SK-N-SH (cell line): ENCODE results near the gene ANAPC4. TPM values are rescaled to one million over a fixed set of nuclear protein-coding genes. Genes with fewer than 3 reads are reported as not detected.

ENCODE experiments used
- CTCF ChIA-PET: fragments of 300-600, 350-600 bp; formaldehyde crosslinking; extraction: SDS; loops from one replicate; lab custom pipeline; 2021; lab: Yijun Ruan, JAX
- POLR2A ChIA-PET: fragments of 350-600 bp; sonication (Branson Sonifier 250); formaldehyde crosslinking; extraction: SDS; loops from one replicate; lab custom pipeline; 2020; ENCODE audit warnings: antibody characterized with exemption, inconsistent platforms; lab: Yijun Ruan, JAX
- DNase-seq: peaks from one replicate; pipeline ENCODE4 v3.0.0; 2012
- H2AFZ ChIP-seq: fragments of 200-600 bp; sonication (generic); 2 replicates; pipeline ENCODE4 v1.8.1; 2016; ENCODE audit warnings: antibody characterized with exemption, mild to moderate bottlenecking, low read depth
- H3F3A ChIP-seq: fragments of 200-600 bp; sonication (generic); replicated peaks from 2 replicates; pipeline ENCODE3; 2016; ENCODE audit warnings: antibody characterized with exemption, mild to moderate bottlenecking; ENCODE audit not compliant: insufficient read depth
- H3K27ac ChIP-seq, 2 experiments: fragments of 200-500 bp in 1 of 2; fragments of 200-600 bp in 1 of 2; sonication (Bioruptor generic) in 1 of 2; sonication (generic), shearing (Covaris generic) in 1 of 2; 2 replicates each; pipeline versions ENCODE4 v1.5.1 to v1.6.1; 2014 to 2016; ENCODE audit warnings: low read depth in 2 of 2, inconsistent platforms in 1 of 2, low read length in 1 of 2, mild to moderate bottlenecking in 1 of 2, mixed read lengths in 1 of 2
- H3K27me3 ChIP-seq: fragments of 200-600 bp; sonication (generic), shearing (Covaris generic); 2 replicates; pipeline ENCODE4 v1.6.1; 2016; ENCODE audit warnings: mixed run types; ENCODE audit not compliant: insufficient read depth
- H3K36me3 ChIP-seq, 2 experiments: fragments of 200-500 bp in 1 of 2; fragments of 200-600 bp in 1 of 2; sonication (Bioruptor generic) in 1 of 2; sonication (generic) in 1 of 2; replicated peaks in 1 of 2; 2 replicates each; pipeline versions ENCODE3 to v1.5.1; 2014 to 2016; ENCODE audit warnings: low read length in 1 of 2, mild to moderate bottlenecking in 1 of 2; ENCODE audit not compliant: insufficient read depth in 2 of 2, control insufficient read depth in 1 of 2
- H3K4me1 ChIP-seq, 2 experiments: fragments of 200-500 bp in 1 of 2; fragments of 200-600 bp in 1 of 2; sonication (Bioruptor generic) in 1 of 2; sonication (generic), shearing (Covaris generic) in 1 of 2; 2 replicates each; pipeline versions ENCODE4 v1.5.1 to v1.6.1; 2014 to 2016; ENCODE audit warnings: low read depth in 1 of 2, low read length in 1 of 2, mixed run types in 1 of 2; ENCODE audit not compliant: insufficient read depth in 2 of 2, control insufficient read depth in 1 of 2
- H3K4me2 ChIP-seq: fragments of 200-600 bp; sonication (generic), shearing (Covaris generic); 2 replicates; pipeline ENCODE4 v1.6.1; 2017; ENCODE audit warnings: mixed run types
- H3K4me3 ChIP-seq, 2 experiments: fragments of 200-500 bp in 1 of 2; fragments of 200-600 bp in 1 of 2; sonication (Bioruptor generic) in 1 of 2; sonication (generic), shearing (Covaris generic) in 1 of 2; 2 replicates each; pipeline versions ENCODE4 v1.5.1 to v1.8.1; 2014 to 2016; ENCODE audit warnings: low read depth in 2 of 2, inconsistent platforms in 1 of 2, low read length in 1 of 2, mild to moderate bottlenecking in 1 of 2, mixed read lengths in 1 of 2, moderate library complexity in 1 of 2
- H3K79me2 ChIP-seq: fragments of 200-600 bp; sonication (generic); 2 replicates; pipeline ENCODE4 v1.8.1; 2017; ENCODE audit warnings: mild to moderate bottlenecking; ENCODE audit not compliant: insufficient read depth
- H3K9ac ChIP-seq: fragments of 200-600 bp; sonication (generic); 2 replicates; pipeline ENCODE4 v1.6.1; 2017; ENCODE audit warnings: mixed run types
- H3K9me2 ChIP-seq: fragments of 200-600 bp; sonication (generic); 2 replicates; pipeline ENCODE4 v1.6.1; 2017; ENCODE audit warnings: mixed run types
- H3K9me3 ChIP-seq: fragments of 200-600 bp; sonication (generic); 2 replicates; pipeline ENCODE4 v1.6.1; 2017; ENCODE audit warnings: mixed run types, mild to moderate bottlenecking, moderate library complexity
- H4K20me1 ChIP-seq: fragments of 200-600 bp; sonication (generic); 2 replicates; pipeline ENCODE4 v1.6.1; 2017; ENCODE audit warnings: mild to moderate bottlenecking, mixed run types; ENCODE audit not compliant: insufficient read depth
- ELF1 ChIP-seq: IDR thresholded peaks from 2 replicates; pipeline ENCODE4 v1.4.0; 2012
- EP300 ChIP-seq, 2 experiments: IDR thresholded peaks; 2 replicates each; pipeline versions ENCODE4 v1.4.0 to v1.6.1; 2012; ENCODE audit warnings: borderline replicate concordance in 1 of 2, low read depth in 1 of 2, low read length in 1 of 2
- EZH2phosphoT487 ChIP-seq: fragments of 200-600 bp; sonication (generic); IDR thresholded peaks from 2 replicates; pipeline ENCODE4 v1.6.1; 2017; ENCODE audit warnings: low read depth, mixed run types, mild to moderate bottlenecking, antibody characterized with exemption, moderate library complexity, borderline replicate concordance
- FOSL2 ChIP-seq: IDR thresholded peaks from 2 replicates; pipeline ENCODE4 v1.4.0; 2012; ENCODE audit warnings: low read depth, mild to moderate bottlenecking, moderate library complexity, borderline replicate concordance
- FOXJ3 ChIP-seq: sonication (generic); formaldehyde crosslinking; IDR thresholded peaks from 2 replicates; pipeline ENCODE4 v1.5.1; 2020; ENCODE audit warnings: mild to moderate bottlenecking, missing genetic modification reagents
- GABPA ChIP-seq: IDR thresholded peaks from 2 replicates; pipeline ENCODE4 v1.4.0; 2012; ENCODE audit warnings: low read depth, mild to moderate bottlenecking
- GATA2 ChIP-seq: sonication (generic); formaldehyde crosslinking; IDR thresholded peaks from 2 replicates; pipeline ENCODE4 v1.5.0; 2020; ENCODE audit warnings: mild to moderate bottlenecking, missing genetic modification reagents
- JUND ChIP-seq: IDR thresholded peaks from 2 replicates; pipeline ENCODE4 v1.4.0; 2012
- MAX ChIP-seq: IDR thresholded peaks from 2 replicates; pipeline ENCODE4 v1.4.0; 2012; ENCODE audit warnings: low read depth
- MEF2A ChIP-seq: IDR thresholded peaks from 2 replicates; pipeline ENCODE4 v1.4.0; 2012; ENCODE audit warnings: low read depth, borderline replicate concordance
- MXI1 ChIP-seq: IDR thresholded peaks from 2 replicates; pipeline ENCODE4 v1.6.1; 2012; ENCODE audit warnings: mild to moderate bottlenecking, low read depth, low read length, improper control_type of control experiment
- NFIC ChIP-seq: IDR thresholded peaks from 2 replicates; pipeline ENCODE4 v1.4.0; 2012; ENCODE audit warnings: borderline replicate concordance
- POLR2AphosphoS5 ChIP-seq: IDR thresholded peaks from 2 replicates; pipeline ENCODE4 v1.6.1; 2012; ENCODE audit warnings: low read depth, low read length
- RAD21 ChIP-seq: IDR thresholded peaks from 2 replicates; pipeline ENCODE4 v1.6.1; 2012; ENCODE audit warnings: mild to moderate bottlenecking, low read length
- RFX5 ChIP-seq: IDR thresholded peaks from 2 replicates; pipeline ENCODE4 v1.6.1; 2012; ENCODE audit warnings: mild to moderate bottlenecking, improper control_type of control experiment, low read length
- RXRA ChIP-seq: IDR thresholded peaks from 2 replicates; pipeline ENCODE4 v1.4.0; 2012; ENCODE audit warnings: low read depth, mild to moderate bottlenecking, borderline replicate concordance
- SIN3A ChIP-seq: IDR thresholded peaks from 2 replicates; pipeline ENCODE4 v1.6.1; 2012; ENCODE audit warnings: low read depth, mild to moderate bottlenecking, low read length, moderate library complexity, borderline replicate concordance
- TAF1 ChIP-seq: IDR thresholded peaks from 2 replicates; pipeline ENCODE4 v1.6.1; 2012; ENCODE audit warnings: low read depth, mild to moderate bottlenecking, low read length, moderate library complexity, borderline replicate concordance
- TEAD4 ChIP-seq: IDR thresholded peaks from 2 replicates; pipeline ENCODE4 v1.4.0; 2012; ENCODE audit warnings: mild to moderate bottlenecking, borderline replicate concordance; ENCODE audit not compliant: insufficient read depth
- USF1 ChIP-seq: IDR thresholded peaks from 2 replicates; pipeline ENCODE4 v1.4.0; 2012; ENCODE audit warnings: low read depth, borderline replicate concordance
- YY1 ChIP-seq: IDR thresholded peaks from 2 replicates; pipeline ENCODE4 v1.4.0; 2012; ENCODE audit warnings: low read depth, mild to moderate bottlenecking
- ZBTB33 ChIP-seq: IDR thresholded peaks from 2 replicates; pipeline ENCODE4 v1.4.0; 2012; ENCODE audit warnings: low read depth, borderline replicate concordance
- WGBS: methylation state at CpG from one replicate; pipeline ENCODE4 v1.1.6; 2017; ENCODE audit warnings: low lambda C conversion rate; 5-methylcytosine and 5-hydroxymethylcytosine counted together
- polyA plus RNA-seq, 3 experiments: library from polyadenylated mRNA; depleted of rRNA; stranded (reverse); fragments of >200 nt; gene quantifications; 2 replicates each; pipeline ENCODE4 v1.2.3, GENCODE V29; 2012
- TF ChIP-seq, protein P1 (sequence below): fragments of 200-600 bp; sonication (generic); IDR thresholded peaks from 2 replicates; pipeline ENCODE4 v1.6.1; 2017; ENCODE audit warnings: antibody characterized with exemption, mild to moderate bottlenecking, moderate library complexity

The ANAPC4 gene
- polyA plus RNA-seq, 1 of the 3 experiments (the other 2 are of a cell fraction) = 7.7 TPM

DNA sequence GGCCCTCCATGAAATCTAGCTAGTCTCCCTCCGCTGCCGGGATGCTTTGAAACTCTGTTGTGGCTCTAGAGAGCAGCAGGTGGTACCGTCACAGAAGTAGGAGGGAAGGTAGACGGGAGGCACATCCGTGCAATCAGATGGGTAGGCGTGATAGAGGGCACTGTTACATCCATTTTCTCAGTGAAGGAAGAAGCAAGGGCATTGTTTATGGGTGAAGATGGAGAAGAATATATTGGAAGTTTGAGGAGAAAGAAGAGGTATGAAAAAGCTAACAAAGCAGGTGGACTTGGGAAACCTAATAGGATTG, 1.3 kb downstream of the ANAPC4 start:
- no peaks in the 10 kb centered on the region for H3K9me2 ChIP-seq
- H3K79me2 ChIP-seq = peaks cover 30% of the 10 kb centered on the region
- H3F3A ChIP-seq = peaks cover 17% of the 10 kb centered on the region
- no peaks in the 10 kb centered on the region for H3K27me3 ChIP-seq
- H3K36me3 ChIP-seq = peaks cover 19 to 21% of the 10 kb centered on the region in 2 experiments
- H3K4me1 ChIP-seq = peaks cover 0 to 15% of the 10 kb centered on the region in 2 experiments; a peak in 2 of 4 replicates
- no peaks in the 10 kb centered on the region for H3K9me3 ChIP-seq
- TF ChIP-seq TAF1 = no peak
- no peak for TF ChIP-seq GATA2
- TF ChIP-seq POLR2AphosphoS5 = no peak
- no peak for TF ChIP-seq MEF2A
- TF ChIP-seq MXI1 = no peak
- TF ChIP-seq SIN3A = no peak
- no peak for TF ChIP-seq RFX5
- TF ChIP-seq GABPA = no peak
- TF ChIP-seq RXRA = no peak
- TF ChIP-seq, protein P1, sequence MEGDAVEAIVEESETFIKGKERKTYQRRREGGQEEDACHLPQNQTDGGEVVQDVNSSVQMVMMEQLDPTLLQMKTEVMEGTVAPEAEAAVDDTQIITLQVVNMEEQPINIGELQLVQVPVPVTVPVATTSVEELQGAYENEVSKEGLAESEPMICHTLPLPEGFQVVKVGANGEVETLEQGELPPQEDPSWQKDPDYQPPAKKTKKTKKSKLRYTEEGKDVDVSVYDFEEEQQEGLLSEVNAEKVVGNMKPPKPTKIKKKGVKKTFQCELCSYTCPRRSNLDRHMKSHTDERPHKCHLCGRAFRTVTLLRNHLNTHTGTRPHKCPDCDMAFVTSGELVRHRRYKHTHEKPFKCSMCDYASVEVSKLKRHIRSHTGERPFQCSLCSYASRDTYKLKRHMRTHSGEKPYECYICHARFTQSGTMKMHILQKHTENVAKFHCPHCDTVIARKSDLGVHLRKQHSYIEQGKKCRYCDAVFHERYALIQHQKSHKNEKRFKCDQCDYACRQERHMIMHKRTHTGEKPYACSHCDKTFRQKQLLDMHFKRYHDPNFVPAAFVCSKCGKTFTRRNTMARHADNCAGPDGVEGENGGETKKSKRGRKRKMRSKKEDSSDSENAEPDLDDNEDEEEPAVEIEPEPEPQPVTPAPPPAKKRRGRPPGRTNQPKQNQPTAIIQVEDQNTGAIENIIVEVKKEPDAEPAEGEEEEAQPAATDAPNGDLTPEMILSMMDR = no peak
- TF ChIP-seq ELF1 = no peak
- TF ChIP-seq FOSL2 = no peak
- TF ChIP-seq TEAD4 = no peak
- TF ChIP-seq NFIC = no peak
- TF ChIP-seq RAD21 = no peak
- no peak for TF ChIP-seq EP300 (IDR thresholded peaks at IDR 0.05; ENCODE audit: borderline replicate concordance in 1 of 2, low read depth in 1 of 2, low read length in 1 of 2)
- TF ChIP-seq YY1 = no peak
- no peak for DNase-seq
- H3K27ac ChIP-seq = no peak overlapping the region
- H2AFZ ChIP-seq = no peak overlapping the region
- H4K20me1 ChIP-seq = no peaks in the 10 kb centered on the region
- CTCF ChIA-PET = interaction anchor here (0.8 to 2.3 kb wide), 3 partner anchors 10 to 66 kb away, joined by 3 to 14 read pairs (median 4); partner anchors contain the start of gene ZCCHC4
- 96% methylated on average over 6 of the region's 6 CpGs for WGBS
- peak overlapping the region; percentile 77 for H3K4me2 ChIP-seq
- no peak overlapping the region for H3K9ac ChIP-seq
- POLR2A ChIA-PET = no interaction called here
- peak overlapping the region; percentile 71 to 95; a peak in 3 of 4 replicates for H3K4me3 ChIP-seq

GRCh38 chr4:25379591-25379990, 2.5 kb downstream of the ANAPC4 start:
- Histone ChIP-seq H3K9me3 (no peaks in the 10 kb centered on the region), H3K4me1 (peaks cover 0 to 15% of the 10 kb centered on the region in 2 experiments; a peak in 2 of 4 replicates), H3K9me2 (no peaks in the 10 kb centered on the region), H3F3A (peaks cover 17% of the 10 kb centered on the region), H3K27me3 (no peaks in the 10 kb centered on the region), H3K27ac (no peak overlapping the region), H2AFZ (no peak overlapping the region), H3K79me2 (peaks cover 30% of the 10 kb centered on the region), H3K36me3 (peaks cover 24 to 32% of the 10 kb centered on the region in 2 experiments), H3K4me2 (no peak overlapping the region), H3K4me3 (no peak overlapping the region), H3K9ac (no peak overlapping the region), H4K20me1 (no peaks in the 10 kb centered on the region)
- TF ChIP-seq TEAD4 (no peak), FOXJ3 (CRISPR knock-in tag) (no peak), ZBTB33 (no peak), JUND (no peak), EZH2phosphoT487 (no peak), SIN3A (no peak), ELF1 (no peak), GATA2 (no peak), RXRA (no peak), USF1 (no peak), MAX (no peak), MXI1 (no peak), YY1 (no peak)
- 91% methylated on average over 2 of the region's 2 CpGs for WGBS
- no peak for DNase-seq
- POLR2A ChIA-PET = no interaction called here
- CTCF ChIA-PET = interaction anchor here (0.6 kb wide), 1 partner anchor 27 kb away, joined by 3 read pairs; no protein-coding TSS in a partner anchor
